PFSK-1 (cell line): Measurements from ENCODE around the gene SUPT5H.

Source experiments
- FOXP2 ChIP-seq: optimal IDR thresholded peaks from 2 replicates; pipeline ENCODE3; 2011; ENCODE audit warnings: borderline replicate concordance, control low read depth, inconsistent platforms; ENCODE audit not compliant: insufficient read depth; ENCODE audit errors: extremely low read length, extremely low read depth
- POLR2AphosphoS5 ChIP-seq: IDR thresholded peaks from 2 replicates; pipeline ENCODE4 v1.6.1; 2012; ENCODE audit warnings: low read depth, mild to moderate bottlenecking, control low read depth, low read length, moderate library complexity
- REST ChIP-seq, 2 experiments: IDR thresholded peaks; 2 replicates each; pipeline versions ENCODE4 v1.6.1 to v1.8.0; 2011 to 2012; ENCODE audit warnings: low read depth in 2 of 2, low read length in 2 of 2, control low read depth in 1 of 2, inconsistent platforms in 1 of 2, mild to moderate bottlenecking in 1 of 2, moderate library complexity in 1 of 2; ENCODE audit not compliant: insufficient read depth in 1 of 2
- SIN3A ChIP-seq: IDR thresholded peaks from 2 replicates; pipeline ENCODE4 v1.6.1; 2012; ENCODE audit warnings: mild to moderate bottlenecking, low read length, moderate library complexity, borderline replicate concordance; ENCODE audit not compliant: insufficient read depth
- TAF1 ChIP-seq: IDR thresholded peaks from 2 replicates; pipeline ENCODE4 v1.6.1; 2012; ENCODE audit warnings: low read length, control low read depth, borderline replicate concordance; ENCODE audit not compliant: insufficient read depth

The SUPT5H gene

GRCh38 chr19:39444598-39445195 lies 685 bp upstream of the SUPT5H start:
- no peak for TF ChIP-seq POLR2AphosphoS5
- TF ChIP-seq REST (IDR thresholded peaks at IDR 0.05; ENCODE audit: insufficient read depth in 1 of 2, low read depth in 2 of 2, low read length in 2 of 2), result no peak
- no peak for TF ChIP-seq TAF1
- TF ChIP-seq FOXP2, result no peak
- TF ChIP-seq SIN3A, result no peak

- TF ChIP-seq POLR2AphosphoS5 (no peak), TAF1 (no peak), FOXP2 (no peak), SIN3A (no peak), REST (IDR thresholded peaks at IDR 0.05; ENCODE audit: insufficient read depth in 1 of 2, low read depth in 2 of 2, low read length in 2 of 2) (no peak)
Measured at GRCh38 chr19:39446365-39447084, 1.1 kb downstream of the SUPT5H start.

- no peak for TF ChIP-seq TAF1
- TF ChIP-seq POLR2AphosphoS5, result no peak
- no peak for TF ChIP-seq SIN3A
Measured at GRCh38 chr19:39448271-39448670, 2.9 kb downstream of the SUPT5H start.

GRCh38 chr19:39449116-39449797 lies 3.9 kb downstream of the SUPT5H start:
- no peak for TF ChIP-seq POLR2AphosphoS5
- no peak for TF ChIP-seq FOXP2
- no peak for TF ChIP-seq REST (IDR thresholded peaks at IDR 0.05; ENCODE audit: insufficient read depth in 1 of 2, low read depth in 2 of 2, low read length in 2 of 2)
- no peak for TF ChIP-seq SIN3A
- no peak for TF ChIP-seq TAF1

- TF ChIP-seq FOXP2 (no peak), POLR2AphosphoS5 (no peak), SIN3A (no peak), TAF1 (no peak), REST (IDR thresholded peaks at IDR 0.05; ENCODE audit: insufficient read depth in 1 of 2, low read depth in 2 of 2, low read length in 2 of 2) (no peak)
Measured at GRCh38 chr19:39463403-39463802, 18.0 kb downstream of the SUPT5H start.
